WTC11 (cell line): ENCODE data around the gene TUNAR. TPM values are rescaled to one million over a fixed set of nuclear protein-coding genes. Genes with fewer than 3 reads are reported as not detected.

Experiments
- ATAC-seq: fragments of 200-7000 bp; cut with Tn5 transposase; 2 replicates; pipeline ENCODE4 v1.10.0; 2021; ENCODE audit warnings: mild to moderate bottlenecking, moderate library complexity
- CTCF ChIA-PET: fragments of 300-600 bp; sonication (Branson Sonifier 250); formaldehyde crosslinking; loops from one replicate; lab custom pipeline; 2021; ENCODE audit warnings: antibody characterized with exemption; lab: Charles Lee
- POLR2A ChIA-PET: fragments of 350-600 bp; sonication (Branson Sonifier 250); formaldehyde crosslinking; loops from one replicate; lab custom pipeline; 2021; ENCODE audit warnings: antibody characterized with exemption; lab: Charles Lee
- DNase-seq: peaks from one replicate; pipeline ENCODE4 v3.0.0; 2021; ENCODE audit warnings: low spot score
- H3K27ac Mint-ChIP-seq: 2 replicates; pipeline ENCODE4 v1.8.0; 2021; ENCODE audit warnings: mixed read lengths
- H3K27me3 Mint-ChIP-seq: 2 replicates; pipeline ENCODE4 v1.8.0; 2021; ENCODE audit warnings: low read depth, mild to moderate bottlenecking, moderate library complexity, mixed read lengths
- H3K36me3 Mint-ChIP-seq: 2 replicates; pipeline ENCODE4 v1.8.0; 2021; ENCODE audit warnings: mixed read lengths
- H3K4me1 Mint-ChIP-seq: 2 replicates; pipeline ENCODE4 v1.8.0; 2022; ENCODE audit warnings: mixed read lengths
- H3K4me3 Mint-ChIP-seq: 2 replicates; pipeline ENCODE4 v1.8.0; 2021; ENCODE audit warnings: mild to moderate bottlenecking, moderate library complexity, mixed read lengths
- H3K9me3 Mint-ChIP-seq: 2 replicates; pipeline ENCODE4 v1.8.0; 2021; ENCODE audit warnings: mixed read lengths
- AR ChIP-seq: fragments of 250-450 bp; sonication (Bioruptor Pico); IDR thresholded peaks from 2 replicates; pipeline ENCODE4 v1.9.0; 2021; ENCODE audit warnings: mild to moderate bottlenecking
- ARID4B ChIP-seq: sonication (generic); formaldehyde crosslinking; IDR thresholded peaks from 2 replicates; pipeline ENCODE4 v1.8.0; 2023; ENCODE audit warnings: missing genetic modification reagents, mild to moderate bottlenecking, borderline replicate concordance
- ATF1 ChIP-seq: sonication (generic); formaldehyde crosslinking; IDR thresholded peaks from 2 replicates; pipeline ENCODE4 v1.8.1; 2023; ENCODE audit warnings: mild to moderate bottlenecking, moderate library complexity, missing genetic modification reagents
- ATF6 ChIP-seq: sonication (generic); formaldehyde crosslinking; IDR thresholded peaks from 2 replicates; pipeline ENCODE4 v1.8.1; 2023; ENCODE audit warnings: mild to moderate bottlenecking, missing genetic modification reagents
- E2F4 ChIP-seq: sonication (generic); formaldehyde crosslinking; IDR thresholded peaks from 2 replicates; pipeline ENCODE4 v1.8.1; 2022; ENCODE audit warnings: low read depth, mild to moderate bottlenecking, moderate library complexity, missing genetic modification reagents, borderline replicate concordance
- E2F5 ChIP-seq: sonication (generic); formaldehyde crosslinking; IDR thresholded peaks from 2 replicates; pipeline ENCODE4 v1.8.1; 2022; ENCODE audit warnings: mild to moderate bottlenecking, moderate library complexity, missing genetic modification reagents
- ETV6 ChIP-seq: sonication (generic); formaldehyde crosslinking; IDR thresholded peaks from 2 replicates; pipeline ENCODE4 v1.8.1; 2022; ENCODE audit warnings: mild to moderate bottlenecking, missing genetic modification reagents
- FOXP4 ChIP-seq: sonication (generic); formaldehyde crosslinking; IDR thresholded peaks from 2 replicates; pipeline ENCODE4 v1.8.0; 2022; ENCODE audit warnings: mild to moderate bottlenecking, missing genetic modification reagents
- JAZF1 ChIP-seq: fragments of 250-450 bp; sonication (Bioruptor Pico); IDR thresholded peaks from 2 replicates; pipeline ENCODE4 v1.9.0; 2021; ENCODE audit warnings: moderate library complexity, mild to moderate bottlenecking, inconsistent platforms
- NFATC4 ChIP-seq: fragments of 250-450 bp; sonication (Bioruptor Pico); IDR thresholded peaks from 2 replicates; pipeline ENCODE4 v1.9.0; 2021; ENCODE audit warnings: mild to moderate bottlenecking
- NR3C1 ChIP-seq: sonication (generic); formaldehyde crosslinking; conservative IDR thresholded peaks from 2 replicates; pipeline ENCODE4 v1.8.1; 2023; ENCODE audit warnings: low read depth, mild to moderate bottlenecking, missing genetic modification reagents
- PREB ChIP-seq: sonication (generic); formaldehyde crosslinking; IDR thresholded peaks from 2 replicates; pipeline ENCODE4 v1.8.1; 2022; ENCODE audit warnings: mild to moderate bottlenecking, missing genetic modification reagents, moderate library complexity, borderline replicate concordance
- TCF7 ChIP-seq: sonication (generic); formaldehyde crosslinking; IDR thresholded peaks from 2 replicates; pipeline ENCODE4 v1.8.0; 2022; ENCODE audit warnings: mild to moderate bottlenecking, low read depth, missing genetic modification reagents, moderate library complexity
- ZNF232 ChIP-seq: sonication (generic); formaldehyde crosslinking; IDR thresholded peaks from 2 replicates; pipeline ENCODE4 v1.8.0; 2022; ENCODE audit warnings: mild to moderate bottlenecking, missing genetic modification reagents
- ZNF263 ChIP-seq: sonication (generic); formaldehyde crosslinking; IDR thresholded peaks from 2 replicates; pipeline ENCODE4 v1.8.1; 2022; ENCODE audit warnings: low read depth, mild to moderate bottlenecking, moderate library complexity, missing genetic modification reagents
- ZNF317 ChIP-seq: sonication (generic); formaldehyde crosslinking; IDR thresholded peaks from 2 replicates; pipeline ENCODE4 v1.8.1; 2023; ENCODE audit warnings: low read depth, mild to moderate bottlenecking, moderate library complexity, missing genetic modification reagents, borderline replicate concordance
- ZNF396 ChIP-seq: fragments of 250-450 bp; sonication (Bioruptor Pico); IDR thresholded peaks from 2 replicates; pipeline ENCODE4 v1.8.0; 2021; ENCODE audit warnings: mild to moderate bottlenecking, moderate library complexity, borderline replicate concordance
- ZNF425 ChIP-seq: fragments of 250-450 bp; sonication (Bioruptor Pico); conservative IDR thresholded peaks from 2 replicates; pipeline ENCODE4 v1.9.0; 2021; ENCODE audit warnings: mild to moderate bottlenecking
- total RNA-seq: library from RNA; stranded (reverse); gene quantifications from 3 replicates; pipeline ENCODE4 v1.2.3, GENCODE V29; 2021

The TUNAR gene
- total RNA-seq, 1 experiment from 2014 or later, result 36.3 TPM

- Mint-ChIP-seq H3K4me1 (peaks cover 51% of the 10 kb centered on the region), H3K36me3 (peaks cover 36% of the 10 kb centered on the region), H3K27me3 (no peaks in the 10 kb centered on the region), H3K27ac (peak overlapping the region; percentile 4; the same call in 1 of the 2 replicates), H3K4me3 (no peak overlapping the region), H3K9me3 (no peaks in the 10 kb centered on the region)
- no peak for DNase-seq
- ChIA-PET POLR2A (no interaction called here), CTCF (interaction anchor here (1.4 kb wide), 1 partner anchor 10 kb away, joined by 3 read pairs; no protein-coding TSS in a partner anchor)
- no peak for ATAC-seq
- TF ChIP-seq FOXP4 (CRISPR knock-in tag) (no peak), ZNF317 (no peak), ZNF396 (CRISPR knock-in tag) (no peak), ARID4B (no peak), TCF7 (no peak), NR3C1 (CRISPR knock-in tag) (no peak), ATF1 (CRISPR knock-in tag) (no peak), E2F4 (CRISPR knock-in tag) (no peak), ATF6 (no peak), ZNF232 (CRISPR knock-in tag) (no peak), AR (CRISPR knock-in tag) (no peak), ZNF425 (CRISPR knock-in tag) (no peak), ZNF263 (CRISPR knock-in tag) (no peak), ETV6 (CRISPR knock-in tag) (no peak), NFATC4 (CRISPR knock-in tag) (no peak), JAZF1 (CRISPR knock-in tag) (no peak), PREB (CRISPR knock-in tag) (no peak), E2F5 (CRISPR knock-in tag) (no peak)
Measured at GRCh38 chr14:95886366-95887056, 9.9 kb downstream of the TUNAR start.
